HG02759 (cell line): ENCODE data around the gene DDX10.

ENCODE experiments used
- ATAC-seq: cut with Tn5 transposase; IDR thresholded peaks from one replicate; pipeline ENCODE4 v1.9.1; 2021; ENCODE audit warnings: mild to moderate bottlenecking, moderate library complexity; ENCODE audit not compliant: unreplicated experiment

The DDX10 gene

DNA sequence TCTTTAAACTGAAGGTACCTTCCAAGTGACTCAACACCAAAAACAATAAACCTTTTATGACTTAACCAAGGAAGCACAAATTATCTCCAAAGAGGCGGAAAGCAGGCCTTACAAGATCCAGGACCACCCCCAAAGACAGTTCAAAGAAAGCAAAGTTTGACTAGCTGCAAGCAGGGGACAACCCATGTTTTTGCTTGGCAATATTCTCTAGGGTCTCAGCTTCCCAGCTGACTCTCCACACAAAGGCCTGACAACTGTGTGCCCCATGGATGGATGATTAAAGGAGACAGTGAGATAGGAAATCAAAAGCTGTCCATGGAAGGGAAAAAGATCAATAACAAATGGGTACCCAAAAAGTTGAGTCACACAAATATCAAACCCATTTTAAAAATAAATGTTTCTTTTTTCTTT is 232.2 kb downstream of the DDX10 start:
- ATAC-seq = no peak

DNA sequence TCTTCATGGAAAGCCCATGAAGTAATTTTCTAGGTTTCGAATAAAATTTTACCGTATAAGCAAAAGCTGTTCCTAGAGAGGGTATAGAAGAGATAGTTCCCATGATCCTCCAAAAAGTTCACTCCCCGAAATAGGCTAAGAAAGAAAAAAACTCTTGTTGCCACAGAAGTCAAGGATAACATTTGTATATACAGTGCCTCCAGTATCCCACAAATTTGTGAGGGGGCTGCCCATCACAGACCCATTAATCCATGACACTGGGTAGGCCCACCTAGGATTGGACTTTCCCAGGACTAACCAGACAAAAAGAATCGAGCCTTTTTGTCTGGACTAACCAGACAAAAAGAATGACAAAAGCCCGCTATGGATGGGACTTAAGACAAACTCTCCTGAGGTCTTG is 233.0 kb downstream of the DDX10 start:
- ATAC-seq = no peak

DNA sequence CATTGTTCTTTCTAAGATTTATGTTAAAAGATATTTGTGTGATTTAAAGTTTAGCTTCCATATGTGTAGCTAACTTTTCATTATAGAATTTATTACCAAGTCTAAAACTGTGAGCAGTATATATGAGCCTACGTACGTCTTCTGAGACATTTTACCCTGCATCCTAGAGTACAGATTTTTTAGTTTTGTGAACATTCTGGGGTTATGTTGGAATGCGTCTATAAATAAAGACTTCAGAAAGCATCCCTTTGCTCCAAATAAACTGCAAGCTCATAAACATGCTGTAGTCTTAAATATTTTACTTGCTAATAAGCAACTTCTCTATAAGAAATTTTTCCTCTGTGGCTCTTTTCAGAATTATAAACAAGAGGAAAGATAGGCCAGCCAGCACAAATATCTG is 236.5 kb downstream of the DDX10 start:
- ATAC-seq = no peak

DNA sequence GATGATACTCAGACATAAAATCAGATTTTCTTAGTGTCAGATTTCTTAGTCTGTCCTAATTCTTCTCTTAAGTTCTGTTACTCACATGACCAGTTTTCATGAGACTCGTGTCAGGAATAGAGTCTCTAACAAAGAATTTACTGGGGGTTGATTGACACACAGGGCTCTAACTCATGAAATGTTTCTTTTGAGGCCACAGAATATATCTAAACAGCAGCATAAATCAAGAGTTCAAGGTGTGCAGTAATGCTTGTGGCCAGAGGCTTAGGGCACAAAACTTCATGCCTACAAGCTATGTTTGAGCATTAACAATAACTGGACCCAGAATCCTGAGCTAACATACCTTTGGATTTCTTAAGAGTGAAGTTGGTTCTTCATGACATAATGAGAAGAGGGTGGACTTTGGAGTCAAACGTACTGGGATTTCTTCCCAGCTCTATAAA is 237.2 kb downstream of the DDX10 start:
- ATAC-seq = no peak

DNA sequence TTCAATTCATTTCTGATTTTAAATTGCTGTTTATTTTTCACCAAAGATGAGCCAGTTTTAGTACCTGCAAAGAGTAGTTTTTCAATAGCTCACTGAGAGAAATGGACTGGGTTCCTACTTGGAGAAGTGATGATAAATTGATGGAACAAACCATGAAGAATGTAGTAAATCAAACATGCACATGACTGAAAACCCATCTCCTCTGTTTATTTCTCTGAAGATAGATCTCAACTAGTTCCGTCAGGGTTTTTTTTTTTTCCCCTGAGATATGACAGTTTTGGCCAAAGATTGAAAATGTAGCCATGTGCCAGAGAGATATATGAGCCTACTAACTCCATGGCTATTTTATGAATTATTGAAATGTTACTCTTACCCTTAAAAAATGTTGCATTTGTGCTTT is 239.6 kb downstream of the DDX10 start:
- no peak for ATAC-seq

DNA sequence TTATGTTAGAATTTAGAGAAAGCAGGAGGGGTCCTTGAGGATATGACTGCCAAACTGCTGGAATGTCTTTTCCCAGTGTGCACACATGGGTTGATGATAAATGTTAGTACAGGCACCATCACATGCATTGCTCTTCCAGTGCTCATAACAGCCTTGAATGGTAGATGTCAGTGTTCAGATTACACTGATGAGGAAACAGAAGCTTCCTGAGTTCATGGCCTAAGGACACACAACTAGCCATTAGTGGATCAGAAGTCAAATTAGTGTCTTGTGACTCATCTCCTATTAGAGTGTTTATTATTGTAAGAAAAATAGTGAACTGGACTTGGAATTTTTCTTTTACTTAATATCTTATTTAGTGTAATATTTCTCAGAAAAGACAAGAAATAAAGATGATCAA is 241.5 kb downstream of the DDX10 start:
- ATAC-seq = no peak

DNA sequence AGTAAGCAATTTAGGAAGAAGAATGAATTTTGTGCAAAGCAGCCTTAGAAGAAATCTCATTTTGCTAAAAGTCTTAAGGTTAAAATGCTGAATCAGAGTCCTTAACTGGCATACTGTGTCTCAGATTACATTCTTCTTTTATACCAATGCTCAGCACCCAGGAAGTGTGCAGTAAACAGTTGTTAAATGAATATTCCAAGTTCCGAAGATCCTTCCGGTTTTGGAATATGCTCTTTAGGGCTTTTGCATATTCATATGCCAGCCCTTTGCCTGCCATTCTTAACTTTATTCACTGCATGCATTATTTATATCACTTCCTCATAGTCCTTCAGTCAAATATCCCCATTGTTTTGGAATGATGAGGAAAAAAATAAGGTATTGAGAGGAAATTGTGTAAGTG is 242.0 kb downstream of the DDX10 start:
- ATAC-seq = no peak

DNA sequence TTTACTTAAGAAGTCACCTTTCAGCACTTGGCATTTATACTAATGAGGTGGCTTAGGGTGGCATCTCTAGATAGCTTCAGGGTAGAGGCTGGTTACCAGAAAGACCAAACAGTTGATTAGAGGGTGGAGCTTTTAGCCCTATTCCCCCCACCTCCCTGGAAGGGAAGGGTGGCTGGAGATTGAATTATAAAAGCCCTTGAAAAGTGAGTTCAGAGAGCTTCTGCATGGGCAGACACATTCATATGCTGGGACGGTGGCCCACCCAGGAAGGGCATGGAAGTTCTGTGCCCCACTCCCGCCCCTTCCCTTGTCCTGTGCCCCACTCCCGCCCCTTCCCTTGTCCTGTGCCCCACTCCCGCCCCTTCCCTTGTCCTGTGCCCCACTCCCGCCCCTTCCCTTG is 244.2 kb downstream of the DDX10 start:
- no peak for ATAC-seq

DNA sequence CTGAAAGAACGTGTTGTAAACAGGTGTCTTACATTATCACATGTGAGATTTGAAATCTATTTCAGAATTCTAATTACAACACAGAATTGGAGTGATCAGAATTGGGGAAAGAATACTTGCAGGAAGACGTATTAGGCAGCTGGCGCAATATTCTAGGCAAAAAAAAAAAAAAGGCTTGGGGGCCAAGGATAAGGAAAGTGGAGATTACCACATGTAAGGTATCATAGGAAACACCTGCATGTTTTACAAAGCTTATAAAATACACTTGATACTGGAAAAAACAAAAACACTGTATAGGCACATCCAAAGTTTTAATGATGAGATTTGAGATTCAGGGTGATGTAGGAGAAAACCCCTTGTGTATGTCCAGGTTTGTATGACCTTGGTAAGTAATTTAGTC is 245.1 kb downstream of the DDX10 start:
- no peak for ATAC-seq

DNA sequence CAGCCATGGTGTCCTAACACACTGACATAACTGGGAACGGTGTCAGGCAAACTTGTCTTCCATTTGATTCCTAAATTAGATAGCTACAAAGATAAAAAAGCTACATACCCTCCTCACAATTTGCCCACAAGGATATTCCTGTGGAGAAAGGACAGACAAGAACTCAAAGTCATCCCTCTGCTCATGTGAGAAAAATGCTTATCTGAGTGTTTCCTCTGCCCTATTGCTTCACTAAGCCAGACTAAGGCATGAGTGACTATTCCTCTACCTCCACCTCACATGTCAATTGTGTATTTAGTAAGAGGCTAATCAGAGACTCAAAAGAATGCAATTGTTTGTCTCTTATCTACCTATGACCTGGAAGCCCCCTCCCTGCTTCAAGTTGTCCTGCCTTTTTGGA is 247.7 kb downstream of the DDX10 start:
- ATAC-seq = no peak

DNA sequence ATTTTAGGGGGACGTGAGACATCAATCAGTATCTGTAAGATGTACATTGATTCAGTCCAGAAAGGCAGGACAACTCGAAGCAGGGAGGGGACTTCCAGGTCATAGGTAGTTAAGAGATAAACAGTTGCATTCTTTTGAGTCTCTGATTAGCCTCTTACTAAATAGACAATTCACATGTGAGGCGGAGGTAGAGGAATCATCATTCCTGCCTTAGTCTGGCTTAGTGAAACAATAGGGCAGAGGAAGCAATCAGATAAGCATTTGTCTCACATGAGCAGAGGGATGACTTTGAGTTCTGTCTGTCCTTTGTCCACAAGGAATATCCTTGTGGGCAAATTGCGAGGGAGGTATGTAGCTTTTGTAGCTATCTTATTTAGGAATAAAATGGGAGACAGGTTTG is 248.3 kb downstream of the DDX10 start:
- no peak for ATAC-seq

DNA sequence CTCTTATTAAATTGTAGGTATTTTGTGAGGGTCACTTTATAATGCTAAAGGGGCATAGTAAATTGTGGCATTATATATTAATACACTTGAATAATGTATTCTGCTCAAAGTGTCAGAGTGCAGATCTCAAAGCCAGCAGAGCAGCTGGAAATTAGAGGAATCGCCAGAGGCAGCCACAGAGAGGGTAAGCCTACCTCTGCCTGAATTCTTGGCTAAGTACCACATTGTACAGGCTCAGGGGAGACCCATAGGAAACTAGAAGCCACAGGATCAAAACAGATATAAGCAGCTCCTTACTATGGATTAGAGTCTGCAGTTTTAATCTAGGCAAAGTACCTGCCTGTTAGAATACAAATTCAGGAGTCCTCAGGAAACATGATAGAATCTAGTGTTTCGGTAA is 249.3 kb downstream of the DDX10 start:
- no peak for ATAC-seq

DNA sequence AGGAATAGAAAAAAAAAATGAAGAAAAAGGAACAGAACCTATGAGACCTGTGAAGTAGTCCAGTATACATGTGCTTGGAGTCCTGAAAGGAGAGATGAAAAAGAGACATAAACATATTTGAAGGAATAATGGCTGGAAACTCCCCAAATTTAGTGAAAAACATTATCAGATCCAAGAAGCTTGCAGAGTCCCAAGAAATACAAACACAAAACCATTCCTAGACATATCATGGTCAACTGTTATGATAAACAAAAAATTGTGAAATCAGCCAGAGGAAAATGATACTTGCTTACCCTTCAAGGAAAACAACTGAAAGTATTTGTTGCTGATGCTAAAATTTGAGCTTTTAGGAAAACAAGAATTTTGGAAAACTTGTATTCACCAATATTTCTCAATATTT is 250.1 kb downstream of the DDX10 start:
- ATAC-seq = no peak

DNA sequence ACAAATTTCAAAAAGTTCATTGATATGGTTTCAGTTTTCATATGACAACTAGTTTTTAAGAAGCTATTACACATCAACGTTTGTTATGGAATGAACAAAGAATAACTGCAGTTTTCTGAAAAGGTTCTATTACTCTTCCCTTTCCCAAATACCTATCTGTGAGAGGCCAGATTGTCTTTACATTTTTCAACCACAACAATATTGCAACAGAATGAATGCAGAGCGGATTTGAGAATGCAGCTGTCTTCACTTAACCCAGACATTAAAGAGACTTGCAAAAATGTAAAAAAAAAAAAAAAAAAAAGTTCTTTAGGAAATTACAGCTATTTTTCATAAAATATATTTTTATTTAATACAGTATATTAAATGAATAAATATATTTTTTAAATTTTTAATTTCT is 250.8 kb downstream of the DDX10 start:
- no peak for ATAC-seq

DNA sequence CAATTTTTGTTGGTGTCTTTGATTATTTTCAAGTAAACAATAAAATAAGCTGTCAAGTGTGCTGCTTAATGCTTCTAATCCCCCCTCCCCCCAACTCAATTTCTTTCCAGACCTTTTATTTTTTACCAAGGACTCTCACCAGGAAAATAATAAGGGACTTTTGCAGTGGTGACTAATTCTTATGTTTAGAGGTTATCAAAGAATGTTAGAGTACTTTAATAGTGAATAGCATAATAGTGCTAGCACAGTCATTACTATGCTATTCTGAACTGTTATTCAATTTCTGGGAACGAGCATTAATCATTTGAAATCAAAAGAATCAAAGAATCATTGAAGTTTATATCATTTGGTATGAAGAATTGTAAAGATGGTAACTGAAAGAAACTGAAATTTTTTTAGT is 251.4 kb downstream of the DDX10 start:
- ATAC-seq = no peak

DNA sequence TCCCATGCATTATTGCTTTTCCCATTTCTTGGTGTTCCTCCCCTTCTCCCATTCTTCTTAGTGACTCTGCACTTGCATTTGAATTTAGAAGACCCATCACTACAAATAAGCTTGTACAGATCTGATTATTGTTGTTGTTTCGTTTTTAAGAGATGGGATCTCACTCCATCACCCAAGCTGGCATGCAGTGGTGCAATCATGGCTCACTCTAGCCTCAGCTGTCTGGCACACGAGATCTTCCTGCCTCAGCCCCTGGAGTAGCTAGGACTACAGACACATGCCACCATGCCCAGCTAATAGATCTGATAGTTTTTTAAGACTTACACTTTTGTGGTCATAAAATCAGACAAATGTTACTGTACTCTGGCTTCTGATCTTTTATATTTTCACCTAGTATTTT is 252.1 kb downstream of the DDX10 start:
- no peak for ATAC-seq

DNA sequence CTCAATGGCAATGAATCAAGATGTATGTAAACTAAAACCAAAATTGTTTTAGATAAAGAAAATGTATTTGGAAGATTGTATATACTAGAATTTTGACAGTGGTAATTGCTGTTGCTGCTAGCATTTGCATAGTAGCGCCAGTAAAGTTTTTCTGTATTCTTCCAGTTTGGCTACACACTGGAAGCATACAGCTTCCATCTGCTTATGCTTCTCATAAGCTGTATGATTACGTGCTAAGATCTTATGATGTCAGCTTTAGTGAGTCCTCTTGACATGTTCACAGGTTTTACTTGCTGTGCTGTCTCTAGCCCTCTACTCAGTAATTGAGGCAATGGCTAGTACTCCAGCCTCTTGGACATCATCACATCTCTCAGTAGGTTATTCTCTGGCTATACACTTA is 256.3 kb downstream of the DDX10 start:
- ATAC-seq = no peak

DNA sequence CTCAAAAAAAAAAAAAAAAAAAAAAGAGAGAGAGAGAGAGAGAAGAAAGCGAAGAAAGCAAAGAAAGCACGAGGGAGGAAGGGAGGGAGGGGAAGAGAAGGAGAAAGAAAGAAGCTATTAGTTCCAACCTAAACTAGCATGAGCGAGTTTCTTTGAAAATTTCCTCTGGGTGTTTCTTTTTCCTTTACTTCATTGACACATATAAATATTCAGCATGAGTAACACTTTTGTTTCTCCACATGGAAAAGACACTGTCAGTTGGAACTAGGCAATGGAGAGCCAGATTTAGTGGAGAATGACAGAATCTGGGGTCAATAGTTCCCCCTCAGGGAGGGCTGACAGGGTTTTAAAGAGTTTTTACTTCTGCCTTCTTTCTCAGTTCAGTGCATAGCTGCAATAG is 257.4 kb downstream of the DDX10 start:
- no peak for ATAC-seq

DNA sequence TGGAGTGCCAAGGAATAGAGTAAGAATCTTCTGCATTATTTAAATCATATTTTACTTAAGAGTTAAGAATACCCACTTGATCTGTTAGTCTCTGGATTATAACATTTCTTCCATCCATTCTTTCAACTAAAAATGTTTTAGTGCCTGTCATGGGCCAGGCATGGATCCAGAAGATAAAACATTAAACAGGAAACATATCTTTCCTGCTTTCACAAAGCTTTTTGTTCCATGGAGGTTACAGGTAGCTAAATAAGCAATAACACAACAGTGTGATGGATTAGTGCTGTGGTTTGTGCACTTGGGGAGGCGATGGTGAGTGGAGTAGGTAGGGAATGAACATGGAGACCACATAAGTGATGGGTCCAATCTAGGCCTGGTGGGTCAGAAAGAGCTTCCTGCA is 258.5 kb downstream of the DDX10 start:
- ATAC-seq = no peak

DNA sequence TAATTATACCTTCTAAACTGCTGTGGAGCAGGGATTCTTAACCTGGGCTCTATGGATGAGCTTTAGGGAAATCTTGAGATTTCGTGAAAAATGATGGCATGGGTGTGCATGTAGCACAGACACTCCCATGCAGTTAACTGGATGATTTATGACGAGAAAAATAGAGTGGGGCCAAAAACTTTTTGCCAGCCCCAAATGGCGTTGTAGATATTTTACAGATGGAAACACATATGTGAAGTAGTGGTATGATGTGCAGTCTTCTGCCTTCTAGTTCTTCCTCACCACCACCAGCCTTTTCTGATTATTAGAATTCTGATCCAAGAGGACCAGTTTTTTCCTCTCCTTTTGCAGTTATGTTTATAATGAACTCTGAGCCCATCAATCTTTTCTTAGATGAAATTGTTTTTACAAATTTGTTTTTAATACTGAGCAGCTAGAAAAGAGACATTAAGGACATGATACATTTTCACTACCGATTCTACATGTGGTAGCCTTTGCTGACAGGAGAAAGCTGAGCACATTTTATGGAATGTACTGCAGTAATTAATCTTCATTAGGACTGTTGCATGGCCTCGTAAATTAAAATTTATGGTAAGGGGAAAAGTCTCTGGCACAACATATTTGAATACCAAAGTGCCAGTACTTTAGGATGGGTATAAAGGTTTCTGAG is 261.4 kb downstream of the DDX10 start:
- ATAC-seq = no peak

DNA sequence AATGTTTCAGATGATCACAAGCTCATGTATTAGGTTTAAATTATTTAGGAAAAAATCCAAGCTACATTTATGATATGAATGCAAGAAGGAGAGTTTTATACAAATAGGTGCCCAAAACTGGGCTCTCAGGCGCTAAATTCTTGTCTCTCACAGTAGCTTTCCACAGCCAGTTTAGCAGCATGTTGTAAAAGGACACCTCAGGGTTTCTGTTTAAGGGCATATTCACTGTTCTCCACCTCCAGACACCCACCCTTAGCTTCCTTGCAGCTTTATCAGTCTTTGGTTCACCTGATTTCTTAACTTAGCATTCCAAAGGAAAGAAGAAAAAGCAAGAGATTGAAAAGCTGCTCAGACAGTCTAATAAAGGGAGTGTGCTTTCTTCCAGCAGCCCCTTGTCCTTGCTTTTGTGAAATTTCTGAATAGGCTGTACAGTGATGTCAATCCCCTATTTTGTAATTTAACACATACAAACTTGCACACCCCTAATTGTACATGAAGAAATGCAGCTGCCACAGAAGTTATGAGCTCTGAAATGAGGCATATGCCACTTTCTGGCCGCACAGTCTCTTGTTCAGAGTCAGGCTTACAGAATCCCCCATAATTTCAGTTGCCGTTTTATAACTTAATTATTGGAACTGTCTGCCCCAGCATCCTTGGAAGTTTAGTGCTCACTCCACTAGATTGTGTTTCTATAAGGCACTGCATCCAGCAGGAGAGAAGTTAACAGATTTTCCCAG is 262.1 kb downstream of the DDX10 start:
- no peak for ATAC-seq

DNA sequence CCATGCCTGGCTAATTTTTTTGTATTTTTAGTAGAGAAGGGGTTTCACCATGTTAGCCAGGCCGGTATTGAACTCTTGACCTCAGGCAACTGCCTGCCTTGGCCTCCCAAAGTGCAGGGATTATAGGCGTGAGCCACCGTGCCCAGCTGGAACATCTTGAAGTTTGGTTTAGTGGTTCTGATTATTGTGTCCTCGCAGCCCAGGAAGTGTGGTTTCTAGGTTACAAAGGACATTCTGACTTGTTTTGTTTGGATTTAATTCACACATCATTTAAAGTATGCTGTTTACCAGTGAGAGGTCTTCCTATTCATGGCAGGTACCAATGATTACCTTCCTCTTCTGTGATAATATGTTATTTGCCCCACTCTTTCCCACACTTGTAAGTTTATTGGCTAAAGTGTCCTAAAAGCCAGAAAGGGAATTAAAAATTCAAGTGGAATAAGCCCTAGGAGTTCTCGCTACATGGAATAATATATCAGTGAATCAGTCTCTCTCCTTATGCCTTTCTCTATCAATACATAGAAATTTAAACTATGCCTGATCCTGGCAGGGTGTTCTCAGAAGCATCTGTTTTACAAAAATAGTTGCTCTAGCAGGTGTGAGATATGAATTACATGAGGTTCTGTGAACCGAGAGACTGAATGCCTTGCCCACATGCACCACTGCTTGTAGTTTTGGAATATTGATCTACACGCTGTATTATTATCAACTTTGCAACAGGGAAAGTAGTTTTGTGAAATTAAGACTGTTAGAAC is 263.1 kb downstream of the DDX10 start:
- no peak for ATAC-seq
